NCI-H1436 (cell line): Measurements from ENCODE around the gene NDFIP1.
"Not testable (repeated sequence)": the region's sequence is repeated elsewhere in the genome, so short reads cannot be mapped to it uniquely, and the experiment has no call there.

ENCODE experiments used
- DNase-seq: peaks from one replicate; lab custom pipeline; 2025; lab: John Stamatoyannopoulos, UW

Gene NDFIP1

GRCh38 chr5:142108432-142109330 lies at the start of gene NDFIP1:
Gene NDFIP1, plus strand, starts transcription at chr5:142108779. Its CDS starts 196 bp downstream, at chr5:142108975.
- DNase-seq = peak; percentile 72

GRCh38 chr5:142059304-142059940 lies 49.2 kb upstream of the NDFIP1 start:
- DNase-seq = no peak

- DNase-seq = no peak
Observed at GRCh38 chr5:142063376-142063775, 45.2 kb upstream of the NDFIP1 start.

GRCh38 chr5:142063878-142064331 lies 44.7 kb upstream of the NDFIP1 start:
- DNase-seq = peak; percentile 74

- DNase-seq = no peak
Observed at GRCh38 chr5:142065273-142065672, 43.3 kb upstream of the NDFIP1 start.

GRCh38 chr5:142069606-142070399 lies 38.8 kb upstream of the NDFIP1 start:
- no peak for DNase-seq

GRCh38 chr5:142070734-142071133 lies 37.8 kb upstream of the NDFIP1 start:
- DNase-seq = no peak

GRCh38 chr5:142072488-142072887 lies 36.1 kb upstream of the NDFIP1 start:
- DNase-seq = no peak

GRCh38 chr5:142073362-142073988 lies 35.1 kb upstream of the NDFIP1 start:
- no peak for DNase-seq

GRCh38 chr5:142074006-142074405 lies 34.6 kb upstream of the NDFIP1 start:
- DNase-seq = no peak

GRCh38 chr5:142078221-142078620 lies 30.4 kb upstream of the NDFIP1 start:
- peak; percentile 90 for DNase-seq

GRCh38 chr5:142078706-142079105 lies 29.9 kb upstream of the NDFIP1 start:
- no peak for DNase-seq

- peak; percentile 70 for DNase-seq
Observed at GRCh38 chr5:142079306-142079721, 29.3 kb upstream of the NDFIP1 start.

- no peak for DNase-seq
Observed at GRCh38 chr5:142080248-142080647, 28.3 kb upstream of the NDFIP1 start.

- no peak for DNase-seq
Observed at GRCh38 chr5:142082182-142082781, 26.3 kb upstream of the NDFIP1 start.

- no peak for DNase-seq
Observed at GRCh38 chr5:142086229-142086628, 22.4 kb upstream of the NDFIP1 start.

- no peak for DNase-seq
Observed at GRCh38 chr5:142086679-142087078, 21.9 kb upstream of the NDFIP1 start.

- DNase-seq = no peak
Observed at GRCh38 chr5:142087920-142088679, 20.5 kb upstream of the NDFIP1 start.

GRCh38 chr5:142088855-142089479 lies 19.6 kb upstream of the NDFIP1 start:
- not testable (repeated sequence) for DNase-seq

- no peak for DNase-seq
Observed at GRCh38 chr5:142091012-142091411, 17.6 kb upstream of the NDFIP1 start.
